Measurements from ENCODE around the gene MEGF10. TPM values are rescaled to one million over a fixed set of nuclear protein-coding genes. Genes with fewer than 3 reads are reported as not detected.

Gene MEGF10
- total RNA-seq, 1 experiment from 2014 or later = not detected

DNA sequence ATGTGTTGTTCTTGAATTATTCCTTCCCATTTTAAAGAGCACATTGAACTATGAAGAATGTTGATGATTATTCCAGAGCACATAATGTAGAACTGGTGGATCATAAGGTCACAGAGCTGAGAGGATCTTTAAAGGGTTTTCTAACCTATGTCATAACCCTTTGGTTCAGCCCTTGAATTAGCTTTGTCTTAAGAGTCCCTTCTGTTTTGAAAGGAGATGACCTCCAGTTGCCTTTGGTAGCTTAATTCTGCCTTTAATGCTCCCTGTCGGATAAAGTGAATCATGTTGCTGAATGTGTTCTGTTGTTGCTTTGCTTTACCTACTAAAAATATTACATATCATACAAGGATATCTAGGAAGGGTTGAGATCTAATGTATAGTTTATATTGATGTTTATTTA lies 127.8 kb downstream of the MEGF10 start:
- DNase-seq = no peak
- H3K9me3 ChIP-seq (ENCODE audit: low read length) = no peaks in the 10 kb centered on the region
- H3K4me3 ChIP-seq (ENCODE audit: low read length) = no peak overlapping the region
- H3K27me3 ChIP-seq (ENCODE audit: low read length) = no peaks in the 10 kb centered on the region
- H3K9ac ChIP-seq (ENCODE audit: low read length) = no peak overlapping the region
- no peak overlapping the region for H3K27ac ChIP-seq (ENCODE audit: low read length)
- no peaks in the 10 kb centered on the region for H3K4me1 ChIP-seq (ENCODE audit: low read length)
- H3K79me2 ChIP-seq (ENCODE audit: low read length) = no peaks in the 10 kb centered on the region
- no peaks in the 10 kb centered on the region for H3K9me2 ChIP-seq (replicated peaks; ENCODE audit: insufficient read depth, low read length)
- H4K20me1 ChIP-seq (ENCODE audit: insufficient read depth, low read depth, low read length) = no peaks in the 10 kb centered on the region
- H3K4me2 ChIP-seq (ENCODE audit: low read depth, low read length, poor library complexity, severe bottlenecking) = no peak overlapping the region
- no peak overlapping the region for H2AFZ ChIP-seq (ENCODE audit: low read length)
- no peaks in the 10 kb centered on the region for H3K36me3 ChIP-seq (ENCODE audit: insufficient read depth, low read length)

DNA sequence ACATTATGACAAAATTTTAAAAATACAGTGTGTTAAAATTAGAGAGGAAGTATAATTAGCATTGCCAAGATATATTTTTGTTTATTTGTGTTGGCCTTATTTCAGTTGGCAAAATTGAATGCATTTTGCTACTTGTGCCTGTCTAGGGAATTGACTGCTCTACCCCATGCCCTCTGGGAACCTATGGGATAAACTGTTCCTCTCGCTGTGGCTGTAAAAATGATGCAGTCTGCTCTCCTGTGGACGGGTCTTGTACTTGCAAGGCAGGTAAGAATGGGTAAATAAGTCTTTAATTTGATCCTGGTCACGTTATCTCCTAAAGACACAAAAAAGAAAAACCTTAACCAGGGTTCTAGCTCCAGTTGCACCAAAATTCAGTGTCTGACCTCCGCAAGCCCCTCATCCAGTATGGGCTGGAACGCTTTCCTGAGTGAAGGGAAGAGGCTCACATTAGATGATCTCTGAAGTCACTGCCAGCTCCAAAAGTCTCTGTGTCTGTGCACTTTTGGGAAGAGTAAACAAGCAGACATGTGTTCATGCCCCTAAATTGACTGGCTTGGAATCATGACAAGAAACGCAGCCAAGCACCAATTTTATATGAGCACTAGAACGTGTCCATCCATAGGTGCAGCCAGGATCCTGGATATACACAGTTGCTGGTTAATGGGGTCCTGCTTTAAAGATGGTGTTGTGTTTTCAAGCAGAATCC lies 128.5 kb downstream of the MEGF10 start:
- Histone ChIP-seq H3K9me2 (replicated peaks; ENCODE audit: insufficient read depth, low read length) (no peaks in the 10 kb centered on the region), H3K27me3 (ENCODE audit: low read length) (no peaks in the 10 kb centered on the region), H3K36me3 (ENCODE audit: insufficient read depth, low read length) (no peaks in the 10 kb centered on the region), H2AFZ (ENCODE audit: low read length) (no peak overlapping the region), H3K4me1 (ENCODE audit: low read length) (no peaks in the 10 kb centered on the region), H3K9ac (ENCODE audit: low read length) (no peak overlapping the region), H3K79me2 (ENCODE audit: low read length) (no peaks in the 10 kb centered on the region), H3K4me2 (ENCODE audit: low read depth, low read length, poor library complexity, severe bottlenecking) (no peak overlapping the region), H3K4me3 (ENCODE audit: low read length) (no peak overlapping the region), H3K27ac (ENCODE audit: low read length) (no peak overlapping the region), H3K9me3 (ENCODE audit: low read length) (no peaks in the 10 kb centered on the region), H4K20me1 (ENCODE audit: insufficient read depth, low read depth, low read length) (no peaks in the 10 kb centered on the region)
- DNase-seq = no peak

DNA sequence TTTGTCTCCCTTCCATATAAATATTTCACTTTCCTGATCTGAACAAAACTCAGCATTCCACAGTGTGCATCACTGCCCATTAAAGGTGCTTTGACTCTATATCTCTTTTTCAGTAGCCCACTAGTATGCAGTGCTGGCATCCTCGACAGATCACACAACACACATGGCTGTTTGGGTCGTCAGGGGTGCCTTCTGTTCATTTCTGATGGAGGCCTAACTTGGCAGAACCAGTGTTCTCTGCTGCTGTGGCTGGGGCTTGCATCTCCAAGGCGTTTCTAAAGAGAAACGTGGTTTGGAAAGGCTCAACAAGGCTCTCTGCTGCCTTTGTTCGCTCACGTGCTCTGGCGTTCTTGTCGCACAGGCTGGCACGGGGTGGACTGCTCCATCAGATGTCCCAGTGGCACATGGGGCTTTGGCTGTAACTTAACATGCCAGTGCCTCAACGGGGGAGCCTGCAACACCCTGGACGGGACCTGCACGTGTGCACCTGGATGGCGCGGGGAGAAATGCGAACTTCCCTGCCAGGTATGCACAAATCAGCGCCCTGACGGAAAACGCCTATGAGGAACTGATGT lies 129.2 kb downstream of the MEGF10 start:
- Histone ChIP-seq H3K36me3 (ENCODE audit: insufficient read depth, low read length) (no peaks in the 10 kb centered on the region), H2AFZ (ENCODE audit: low read length) (no peak overlapping the region), H3K27ac (ENCODE audit: low read length) (no peak overlapping the region), H3K4me1 (ENCODE audit: low read length) (no peaks in the 10 kb centered on the region), H3K9me3 (ENCODE audit: low read length) (no peaks in the 10 kb centered on the region), H3K4me2 (ENCODE audit: low read depth, low read length, poor library complexity, severe bottlenecking) (no peak overlapping the region), H3K79me2 (ENCODE audit: low read length) (no peaks in the 10 kb centered on the region), H3K9me2 (replicated peaks; ENCODE audit: insufficient read depth, low read length) (no peaks in the 10 kb centered on the region), H3K9ac (ENCODE audit: low read length) (no peak overlapping the region), H3K4me3 (ENCODE audit: low read length) (no peak overlapping the region), H4K20me1 (ENCODE audit: insufficient read depth, low read depth, low read length) (no peaks in the 10 kb centered on the region), H3K27me3 (ENCODE audit: low read length) (no peaks in the 10 kb centered on the region)
- DNase-seq = no peak

DNA sequence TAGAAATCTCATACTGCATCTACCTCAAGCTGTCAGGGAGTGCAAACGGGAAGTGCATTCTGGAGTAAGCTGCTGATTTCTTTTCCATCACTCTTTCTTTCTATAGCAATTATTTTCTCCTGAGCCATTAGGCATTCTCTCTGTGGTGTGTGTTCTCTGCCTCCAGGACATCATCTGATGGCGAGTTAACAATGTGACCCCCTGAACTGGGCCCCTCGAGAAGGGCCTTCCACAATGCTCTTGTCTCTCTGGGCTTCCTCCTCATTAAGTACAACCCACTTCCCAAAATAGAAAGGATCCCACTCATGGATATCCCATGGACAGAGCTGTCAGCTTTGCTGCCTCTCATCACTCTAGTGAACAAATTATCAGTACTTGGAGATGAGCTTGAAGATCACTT lies 130.2 kb downstream of the MEGF10 start:
- DNase-seq = no peak
- Histone ChIP-seq H4K20me1 (ENCODE audit: insufficient read depth, low read depth, low read length) (no peaks in the 10 kb centered on the region), H3K27me3 (ENCODE audit: low read length) (no peaks in the 10 kb centered on the region), H2AFZ (ENCODE audit: low read length) (no peak overlapping the region), H3K4me1 (ENCODE audit: low read length) (no peaks in the 10 kb centered on the region), H3K9ac (ENCODE audit: low read length) (no peak overlapping the region), H3K36me3 (ENCODE audit: insufficient read depth, low read length) (no peaks in the 10 kb centered on the region), H3K9me3 (ENCODE audit: low read length) (no peaks in the 10 kb centered on the region), H3K9me2 (replicated peaks; ENCODE audit: insufficient read depth, low read length) (no peaks in the 10 kb centered on the region), H3K79me2 (ENCODE audit: low read length) (no peaks in the 10 kb centered on the region), H3K27ac (ENCODE audit: low read length) (no peak overlapping the region), H3K4me3 (ENCODE audit: low read length) (no peak overlapping the region), H3K4me2 (ENCODE audit: low read depth, low read length, poor library complexity, severe bottlenecking) (no peak overlapping the region)

DNA sequence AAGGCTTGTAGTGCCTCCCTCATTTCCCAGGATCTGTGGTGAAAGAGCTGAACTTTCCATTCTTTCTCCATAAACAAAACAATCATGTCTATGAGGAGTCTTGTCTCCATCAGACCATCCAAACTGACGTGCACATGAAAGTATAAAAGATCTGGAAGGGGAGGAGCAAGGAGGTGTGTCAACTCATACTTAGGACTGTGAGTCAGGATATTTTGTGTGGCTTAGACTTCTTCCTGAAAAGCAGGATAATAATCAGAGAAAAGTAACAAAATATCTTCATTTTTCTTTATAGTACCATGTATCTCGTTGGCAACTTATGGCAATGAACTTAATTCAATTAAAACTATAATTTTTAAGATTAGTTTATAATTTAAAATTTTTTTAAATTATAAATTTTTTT lies 130.9 kb downstream of the MEGF10 start:
- H3K27ac ChIP-seq (ENCODE audit: low read length) = no peak overlapping the region
- no peak overlapping the region for H3K4me2 ChIP-seq (ENCODE audit: low read depth, low read length, poor library complexity, severe bottlenecking)
- H2AFZ ChIP-seq (ENCODE audit: low read length) = no peak overlapping the region
- H3K27me3 ChIP-seq (ENCODE audit: low read length) = no peaks in the 10 kb centered on the region
- no peaks in the 10 kb centered on the region for H3K9me2 ChIP-seq (replicated peaks; ENCODE audit: insufficient read depth, low read length)
- no peaks in the 10 kb centered on the region for H4K20me1 ChIP-seq (ENCODE audit: insufficient read depth, low read depth, low read length)
- no peak for DNase-seq
- H3K9ac ChIP-seq (ENCODE audit: low read length) = no peak overlapping the region
- no peaks in the 10 kb centered on the region for H3K4me1 ChIP-seq (ENCODE audit: low read length)
- H3K4me3 ChIP-seq (ENCODE audit: low read length) = no peak overlapping the region
- no peaks in the 10 kb centered on the region for H3K79me2 ChIP-seq (ENCODE audit: low read length)
- no peaks in the 10 kb centered on the region for H3K9me3 ChIP-seq (ENCODE audit: low read length)
- no peaks in the 10 kb centered on the region for H3K36me3 ChIP-seq (ENCODE audit: insufficient read depth, low read length)

DNA sequence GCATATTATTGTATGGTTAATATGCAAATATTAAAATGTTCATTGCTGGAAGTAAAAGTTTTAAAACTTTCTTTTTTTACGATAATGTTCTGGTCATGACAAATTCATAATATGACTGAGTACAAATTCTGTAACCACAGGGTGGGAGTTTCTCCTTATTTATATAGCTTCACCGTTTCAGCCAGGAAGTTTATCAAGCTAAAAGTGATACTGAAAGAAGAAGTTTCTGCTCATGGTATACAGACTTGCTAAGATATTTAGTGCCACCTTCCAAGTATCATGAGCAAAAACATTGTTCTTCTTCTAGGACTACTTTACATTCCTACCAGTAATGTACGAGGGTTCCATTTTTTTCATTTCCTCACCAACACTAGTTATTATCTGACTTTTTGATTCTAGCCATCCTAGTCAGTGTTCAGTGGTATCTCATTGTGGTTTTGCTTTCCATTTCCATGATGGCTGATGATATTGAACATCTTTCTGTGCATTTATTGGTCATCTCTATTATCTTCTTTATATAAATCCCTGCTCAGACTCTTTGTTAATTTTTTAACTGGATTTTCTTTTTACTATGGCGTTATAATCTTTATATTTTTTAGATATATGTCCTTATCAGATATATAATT lies 132.7 kb downstream of the MEGF10 start:
- Histone ChIP-seq H3K9ac (ENCODE audit: low read length) (no peak overlapping the region), H4K20me1 (ENCODE audit: insufficient read depth, low read depth, low read length) (no peaks in the 10 kb centered on the region), H3K27me3 (ENCODE audit: low read length) (no peaks in the 10 kb centered on the region), H3K4me1 (ENCODE audit: low read length) (no peaks in the 10 kb centered on the region), H3K4me3 (ENCODE audit: low read length) (no peak overlapping the region), H3K79me2 (ENCODE audit: low read length) (no peaks in the 10 kb centered on the region), H3K27ac (ENCODE audit: low read length) (no peak overlapping the region), H3K9me2 (replicated peaks; ENCODE audit: insufficient read depth, low read length) (no peaks in the 10 kb centered on the region), H3K36me3 (ENCODE audit: insufficient read depth, low read length) (no peaks in the 10 kb centered on the region), H3K9me3 (ENCODE audit: low read length) (no peaks in the 10 kb centered on the region), H2AFZ (ENCODE audit: low read length) (no peak overlapping the region), H3K4me2 (ENCODE audit: low read depth, low read length, poor library complexity, severe bottlenecking) (no peak overlapping the region)
- no peak for DNase-seq

DNA sequence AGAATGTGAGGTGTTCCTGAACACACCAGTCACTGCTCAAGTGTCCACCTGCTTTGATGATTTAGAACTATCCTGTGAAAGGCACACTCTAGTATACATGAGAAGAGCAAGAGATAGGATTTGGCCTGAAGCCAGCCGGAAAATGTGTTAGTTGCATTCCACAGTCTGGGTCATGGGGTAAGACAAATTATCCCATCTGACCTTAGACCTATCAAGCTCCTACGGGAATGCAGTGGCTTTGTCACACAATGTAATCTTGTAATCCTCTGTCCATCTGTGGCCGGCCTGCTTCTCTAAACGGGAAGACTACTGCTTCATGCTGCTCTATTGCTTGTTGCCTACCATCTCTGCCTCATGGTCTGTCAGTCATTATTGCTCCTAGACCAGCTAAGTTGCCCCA lies 134.4 kb downstream of the MEGF10 start:
- Histone ChIP-seq H3K4me2 (ENCODE audit: low read depth, low read length, poor library complexity, severe bottlenecking) (no peak overlapping the region), H2AFZ (ENCODE audit: low read length) (no peak overlapping the region), H3K27me3 (ENCODE audit: low read length) (no peaks in the 10 kb centered on the region), H3K4me3 (ENCODE audit: low read length) (no peak overlapping the region), H3K27ac (ENCODE audit: low read length) (no peak overlapping the region), H3K9ac (ENCODE audit: low read length) (no peak overlapping the region), H3K9me3 (ENCODE audit: low read length) (no peaks in the 10 kb centered on the region), H3K79me2 (ENCODE audit: low read length) (no peaks in the 10 kb centered on the region), H3K36me3 (ENCODE audit: insufficient read depth, low read length) (no peaks in the 10 kb centered on the region), H3K9me2 (replicated peaks; ENCODE audit: insufficient read depth, low read length) (no peaks in the 10 kb centered on the region), H4K20me1 (ENCODE audit: insufficient read depth, low read depth, low read length) (no peaks in the 10 kb centered on the region), H3K4me1 (ENCODE audit: low read length) (no peaks in the 10 kb centered on the region)
- DNase-seq = no peak

DNA sequence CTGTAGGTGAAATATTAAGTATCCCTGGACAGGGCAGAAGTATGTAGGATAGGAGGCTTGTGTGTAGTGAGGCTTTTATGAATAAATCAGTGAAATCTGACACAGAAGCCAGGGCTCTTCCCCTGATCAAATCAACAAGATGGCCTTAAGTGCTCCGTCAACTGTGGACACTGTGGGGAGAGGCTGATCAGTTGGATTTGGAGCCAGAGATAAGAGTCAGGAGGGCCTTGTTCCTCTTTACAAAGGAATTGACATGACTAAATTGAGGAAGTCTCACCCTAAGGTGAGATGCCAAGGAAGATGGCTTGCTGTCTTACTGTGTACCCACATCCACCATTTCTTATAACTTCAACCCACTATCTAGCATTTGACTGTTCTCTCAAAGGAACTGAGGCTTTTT lies 135.3 kb downstream of the MEGF10 start:
- no peak overlapping the region for H3K27ac ChIP-seq (ENCODE audit: low read length)
- DNase-seq = no peak

More for the DNA sequence above, 135.3 kb downstream of the MEGF10 start:
- Histone ChIP-seq H3K9me3 (ENCODE audit: low read length) (no peaks in the 10 kb centered on the region), H3K9me2 (replicated peaks; ENCODE audit: insufficient read depth, low read length) (no peaks in the 10 kb centered on the region), H3K36me3 (ENCODE audit: insufficient read depth, low read length) (no peaks in the 10 kb centered on the region), H3K4me1 (ENCODE audit: low read length) (no peaks in the 10 kb centered on the region), H4K20me1 (ENCODE audit: insufficient read depth, low read depth, low read length) (no peaks in the 10 kb centered on the region), H3K4me3 (ENCODE audit: low read length) (no peak overlapping the region), H2AFZ (ENCODE audit: low read length) (no peak overlapping the region), H3K4me2 (ENCODE audit: low read depth, low read length, poor library complexity, severe bottlenecking) (no peak overlapping the region), H3K9ac (ENCODE audit: low read length) (no peak overlapping the region), H3K79me2 (ENCODE audit: low read length) (no peaks in the 10 kb centered on the region), H3K27me3 (ENCODE audit: low read length) (no peaks in the 10 kb centered on the region)

Measured in Karpas-422 (cell line).